HEK293 (cell line): ENCODE measurements around the gene MRPL36.
A peak's percentile ranks its signal among the peaks of the same experiment; 100 is the strongest.

ENCODE experiments used
- CTCF ChIP-seq: fragments of 450-650 bp; formaldehyde crosslinking; IDR thresholded peaks from 2 replicates; pipeline ENCODE4 v1.5.1; 2016; ENCODE audit warnings: missing biosample characterization, missing genetic modification characterization
- IKZF3 ChIP-seq: fragments of 450-650 bp; IDR thresholded peaks from 2 replicates; pipeline ENCODE4 v1.5.0; 2018; ENCODE audit warnings: missing biosample characterization, mild to moderate bottlenecking, missing genetic modification characterization, moderate library complexity
- KLF1 ChIP-seq: fragments of 450-650 bp; formaldehyde crosslinking; IDR thresholded peaks from 2 replicates; pipeline ENCODE4 v1.5.1; 2016; ENCODE audit warnings: missing biosample characterization, missing genetic modification characterization
- KLF17 ChIP-seq: fragments of 450-650 bp; formaldehyde crosslinking; IDR thresholded peaks from 2 replicates; pipeline ENCODE4 v1.5.1; 2016; ENCODE audit warnings: missing biosample characterization, missing genetic modification characterization
- KLF8 ChIP-seq: fragments of 450-650 bp; formaldehyde crosslinking; IDR thresholded peaks from 2 replicates; pipeline ENCODE4 v1.5.1; 2016; ENCODE audit warnings: missing biosample characterization, missing genetic modification characterization
- KLF9 ChIP-seq: fragments of 450-650 bp; formaldehyde crosslinking; IDR thresholded peaks from 2 replicates; pipeline ENCODE4 v1.5.1; 2016; ENCODE audit warnings: missing biosample characterization, missing genetic modification characterization, low read depth
- OVOL3 ChIP-seq: fragments of 450-650 bp; formaldehyde crosslinking; IDR thresholded peaks from 2 replicates; pipeline ENCODE4 v1.5.1; 2016; ENCODE audit warnings: missing biosample characterization, missing genetic modification characterization
- PATZ1 ChIP-seq: fragments of 450-650 bp; formaldehyde crosslinking; IDR thresholded peaks from 2 replicates; pipeline ENCODE4 v1.5.1; 2016; ENCODE audit warnings: missing biosample characterization, missing genetic modification characterization
- RBAK ChIP-seq: fragments of 450-650 bp; formaldehyde crosslinking; IDR thresholded peaks from 2 replicates; pipeline ENCODE4 v1.5.1; 2016; ENCODE audit warnings: missing biosample characterization, missing genetic modification characterization
- TCF7L2 ChIP-seq: IDR thresholded peaks from 2 replicates; pipeline ENCODE4 v1.6.1; 2011; ENCODE audit warnings: low read depth, mild to moderate bottlenecking, inconsistent platforms, low read length, moderate library complexity, borderline replicate concordance
- TSHZ1 ChIP-seq: fragments of 450-650 bp; formaldehyde crosslinking; IDR thresholded peaks from 2 replicates; pipeline ENCODE4 v1.5.1; 2016; ENCODE audit warnings: missing biosample characterization, missing genetic modification characterization, borderline replicate concordance
- ZBTB17 ChIP-seq: fragments of 450-650 bp; formaldehyde crosslinking; IDR thresholded peaks from 2 replicates; pipeline ENCODE4 v1.5.1; 2016; ENCODE audit warnings: missing biosample characterization, missing genetic modification characterization
- ZBTB48 ChIP-seq: fragments of 450-650 bp; formaldehyde crosslinking; IDR thresholded peaks from 2 replicates; pipeline ENCODE4 v1.5.1; 2016; ENCODE audit warnings: missing biosample characterization, missing genetic modification characterization
- ZFP37 ChIP-seq: fragments of 450-650 bp; formaldehyde crosslinking; IDR thresholded peaks from 2 replicates; pipeline ENCODE4 v1.5.1; 2016; ENCODE audit warnings: missing biosample characterization, missing genetic modification characterization
- ZNF10 ChIP-seq: fragments of 450-650 bp; formaldehyde crosslinking; IDR thresholded peaks from 2 replicates; pipeline ENCODE4 v1.5.1; 2017; ENCODE audit warnings: missing biosample characterization, missing genetic modification characterization
- ZNF146 ChIP-seq: fragments of 450-650 bp; formaldehyde crosslinking; IDR thresholded peaks from 2 replicates; pipeline ENCODE4 v1.5.1; 2016; ENCODE audit warnings: missing biosample characterization, missing genetic modification characterization
- ZNF155 ChIP-seq: fragments of 450-650 bp; formaldehyde crosslinking; IDR thresholded peaks from 2 replicates; pipeline ENCODE4 v1.5.1; 2016; ENCODE audit warnings: missing biosample characterization, missing genetic modification characterization
- ZNF157 ChIP-seq: fragments of 450-650 bp; formaldehyde crosslinking; IDR thresholded peaks from 2 replicates; pipeline ENCODE4 v1.5.1; 2016; ENCODE audit warnings: missing biosample characterization, missing genetic modification characterization
- ZNF23 ChIP-seq: fragments of 450-650 bp; formaldehyde crosslinking; IDR thresholded peaks from 2 replicates; pipeline ENCODE4 v1.5.1; 2016; ENCODE audit warnings: missing biosample characterization, missing genetic modification characterization, borderline replicate concordance
- ZNF274 ChIP-seq, 2 experiments: fragments of 200-500 bp in 1 of 2; fragments of 450-650 bp in 1 of 2; sonication (Bioruptor generic) in 1 of 2; formaldehyde crosslinking in 1 of 2; IDR thresholded peaks; 2 replicates each; pipeline versions ENCODE4 v1.5.1 to v1.6.1; 2014 to 2016; ENCODE audit warnings: borderline replicate concordance in 1 of 2, inconsistent platforms in 1 of 2, low read length in 1 of 2, missing biosample characterization in 1 of 2, missing genetic modification characterization in 1 of 2
- ZNF341 ChIP-seq: fragments of 450-650 bp; formaldehyde crosslinking; IDR thresholded peaks from 2 replicates; pipeline ENCODE4; 2016; ENCODE audit warnings: low read depth, missing biosample characterization, missing genetic modification characterization
- ZNF350 ChIP-seq: fragments of 450-650 bp; formaldehyde crosslinking; IDR thresholded peaks from 2 replicates; pipeline ENCODE4 v1.5.0; 2017; ENCODE audit warnings: missing biosample characterization, mild to moderate bottlenecking, missing genetic modification characterization
- ZNF362 ChIP-seq: fragments of 450-650 bp; formaldehyde crosslinking; IDR thresholded peaks from 2 replicates; pipeline ENCODE4 v1.5.1; 2016; ENCODE audit warnings: missing biosample characterization, missing genetic modification characterization
- ZNF394 ChIP-seq: fragments of 450-650 bp; formaldehyde crosslinking; IDR thresholded peaks from 2 replicates; pipeline ENCODE4 v1.5.1; 2016; ENCODE audit warnings: missing biosample characterization, missing genetic modification characterization, mild to moderate bottlenecking, moderate library complexity, borderline replicate concordance
- ZNF548 ChIP-seq: fragments of 450-650 bp; formaldehyde crosslinking; IDR thresholded peaks from 2 replicates; pipeline ENCODE4 v1.5.1; 2016; ENCODE audit warnings: missing biosample characterization, missing genetic modification characterization
- ZNF571 ChIP-seq: fragments of 450-650 bp; formaldehyde crosslinking; IDR thresholded peaks from 2 replicates; pipeline ENCODE4 v1.5.0; 2017; ENCODE audit warnings: missing biosample characterization, missing genetic modification characterization
- ZNF654 ChIP-seq: fragments of 450-650 bp; formaldehyde crosslinking; IDR thresholded peaks from 2 replicates; pipeline ENCODE4 v1.5.1; 2016; ENCODE audit warnings: low read depth, missing biosample characterization, missing genetic modification characterization
- ZNF660 ChIP-seq: fragments of 450-650 bp; IDR thresholded peaks from 2 replicates; pipeline ENCODE4 v1.5.1; 2018; ENCODE audit warnings: missing biosample characterization, mild to moderate bottlenecking, missing genetic modification characterization
- ZNF747 ChIP-seq: fragments of 450-650 bp; formaldehyde crosslinking; IDR thresholded peaks from 2 replicates; pipeline ENCODE4 v1.5.1; 2016; ENCODE audit warnings: missing biosample characterization, missing genetic modification characterization
- ZNF76 ChIP-seq: fragments of 450-650 bp; formaldehyde crosslinking; IDR thresholded peaks from 2 replicates; pipeline ENCODE4; 2016; ENCODE audit warnings: low read depth, missing biosample characterization, missing genetic modification characterization, borderline replicate concordance

MRPL36 gene

GRCh38 chr5:1799602-1800471, at the start of gene MRPL36 (continued):
- TF ChIP-seq PATZ1 (tag by site-specific recombination) (0 out of 2 replicates have a peak, but pooled peaks have one; percentile 31), ZBTB48 (tag by site-specific recombination) (peak; percentile 93), ZNF76 (tag by site-specific recombination) (peak; percentile 82), KLF8 (tag by site-specific recombination) (peak; percentile 33; the same call in 1 of the 2 replicates), ZNF341 (tag by site-specific recombination) (no peak), ZBTB17 (tag by site-specific recombination) (peak; percentile 84), TSHZ1 (tag by site-specific recombination) (no peak), ZNF747 (no peak), ZFP37 (tag by site-specific recombination) (no peak), ZNF274 (IDR thresholded peaks at IDR 0.05; ENCODE audit: low read length) (no peak), ZNF274 (tag by site-specific recombination; IDR thresholded peaks at IDR 0.05; ENCODE audit: borderline replicate concordance) (no peak), ZNF362 (tag by site-specific recombination) (peak; percentile 99), KLF9 (tag by site-specific recombination) (no peak; the same call in 1 of the 2 replicates), ZNF548 (tag by site-specific recombination) (no peak), ZNF654 (tag by site-specific recombination) (no peak), TCF7L2 (no peak), ZNF394 (peak; percentile 35; the same call in 1 of the 2 replicates), ZNF23 (no peak), ZNF350 (no peak), ZNF10 (tag by site-specific recombination) (no peak), ZNF146 (tag by site-specific recombination) (no peak; the same call in 1 of the 2 replicates), ZNF157 (tag by site-specific recombination) (no peak), ZNF155 (tag by site-specific recombination) (no peak), ZNF571 (tag by site-specific recombination) (no peak), IKZF3 (tag by site-specific recombination) (peak; percentile 86), CTCF (peak; percentile 32; the same call in 1 of the 2 replicates), OVOL3 (0 out of 2 replicates have a peak, but pooled peaks have one; percentile 35), ZNF660 (no peak), KLF17 (tag by site-specific recombination) (no peak; the same call in 1 of the 2 replicates), KLF1 (no peak), RBAK (no peak)
